Measurements from ENCODE around the gene ARL15. TPM values are rescaled to one million over a fixed set of nuclear protein-coding genes. Genes with fewer than 3 reads are reported as not detected.

Gene ARL15
- total RNA-seq, 4 donors from 2014 or later = 13.0 to 52.7 (median 17.1) TPM

- Histone ChIP-seq H3K27me3 (no peaks in the 10 kb centered on the region), H3K27ac (no peak overlapping the region), H3K4me3 (no peak overlapping the region), H3K4me1 (peaks cover 0 to 15% (median 2%) of the 10 kb centered on the region in 4 donors), H3K9me3 (no peaks in the 10 kb centered on the region), H3K36me3 (no peaks in the 10 kb centered on the region)
- 19 to 20% methylated on average over 6 of the region's 6 CpGs for WGBS, 2 donors
- peak; percentile 66 to 83 for DNase-seq (ENCODE audit: low spot score in 2 of 2)
- TF ChIP-seq CTCF (IDR thresholded peaks at IDR 0.05) = peak; percentile 74 to 92 (median 81)
- TF ChIP-seq EP300 (IDR thresholded peaks at IDR 0.05) = no peak
- no peak for TF ChIP-seq POLR2A (IDR thresholded peaks at IDR 0.05)
Measured at GRCh38 chr5:54229041-54229780, 81.2 kb downstream of the ARL15 start.

DNA sequence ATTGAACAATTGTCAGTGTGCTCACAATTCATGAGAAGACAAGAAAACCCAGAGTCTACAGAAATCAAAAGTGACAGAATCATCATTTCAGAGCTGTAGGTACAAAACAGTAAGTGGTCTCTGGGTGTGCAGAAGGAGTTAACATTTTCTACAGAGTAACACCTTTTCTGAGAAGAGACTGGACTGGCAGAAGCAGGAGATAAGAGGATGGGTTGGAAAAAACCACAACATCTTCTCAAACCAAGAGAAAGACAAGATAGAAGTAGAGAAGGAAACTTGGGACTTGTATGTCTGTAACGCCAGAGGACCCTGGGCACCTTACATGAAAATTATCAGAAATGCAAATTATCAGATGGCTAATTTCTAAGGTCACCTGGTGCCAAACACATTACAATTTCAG lies 82.6 kb downstream of the ARL15 start:
- 93% methylated on average over 1 of the region's 1 CpG for WGBS, 2 donors
- no peaks in the 10 kb centered on the region for H3K36me3 ChIP-seq
- H3K27ac ChIP-seq = no peak overlapping the region
- peaks cover 0 to 10% (median 2%) of the 10 kb centered on the region in 4 donors for H3K4me1 ChIP-seq
- H3K9me3 ChIP-seq = no peaks in the 10 kb centered on the region
- H3K4me3 ChIP-seq = no peak overlapping the region
- DNase-seq (ENCODE audit: low spot score in 2 of 2) = no peak
- H3K27me3 ChIP-seq = no peaks in the 10 kb centered on the region
- TF ChIP-seq CTCF (IDR thresholded peaks at IDR 0.05) (no peak), POLR2A (IDR thresholded peaks at IDR 0.05) (no peak), EP300 (IDR thresholded peaks at IDR 0.05) (no peak)

GRCh38 chr5:54227109-54227508 lies 83.3 kb downstream of the ARL15 start:
- 90 to 94% methylated on average over 3 of the region's 3 CpGs for WGBS, 2 donors
- DNase-seq (ENCODE audit: low spot score in 2 of 2) = no peak
- H3K27ac ChIP-seq = no peak overlapping the region
- no peaks in the 10 kb centered on the region for H3K9me3 ChIP-seq
- TF ChIP-seq EP300 (IDR thresholded peaks at IDR 0.05) (no peak), CTCF (IDR thresholded peaks at IDR 0.05) (no peak), POLR2A (IDR thresholded peaks at IDR 0.05) (no peak)
- H3K4me1 ChIP-seq = peaks cover 0 to 10% (median 2%) of the 10 kb centered on the region in 4 donors
- H3K4me3 ChIP-seq = no peak overlapping the region
- no peaks in the 10 kb centered on the region for H3K36me3 ChIP-seq
- H3K27me3 ChIP-seq = no peaks in the 10 kb centered on the region

GRCh38 chr5:54226215-54226614 lies 84.2 kb downstream of the ARL15 start:
- TF ChIP-seq EP300 (IDR thresholded peaks at IDR 0.05) (no peak), CTCF (IDR thresholded peaks at IDR 0.05) (no peak), POLR2A (IDR thresholded peaks at IDR 0.05) (no peak)
- Histone ChIP-seq H3K36me3 (no peaks in the 10 kb centered on the region), H3K4me1 (peaks cover 0 to 10% (median 2%) of the 10 kb centered on the region in 4 donors), H3K9me3 (no peaks in the 10 kb centered on the region), H3K27me3 (no peaks in the 10 kb centered on the region), H3K27ac (no peak overlapping the region), H3K4me3 (no peak overlapping the region)
- no peak for DNase-seq (ENCODE audit: low spot score in 2 of 2)
- 76 to 85% methylated on average over 5 of the region's 5 CpGs for WGBS, 2 donors

GRCh38 chr5:54224103-54224826 lies 86.1 kb downstream of the ARL15 start:
- no peaks in the 10 kb centered on the region for H3K9me3 ChIP-seq
- no peak for TF ChIP-seq POLR2A (IDR thresholded peaks at IDR 0.05)
- no peak overlapping the region for H3K27ac ChIP-seq
- DNase-seq (ENCODE audit: low spot score in 2 of 2) = no peak
- 91 to 92% methylated on average over 10 of the region's 10 CpGs for WGBS, 2 donors
- no peaks in the 10 kb centered on the region for H3K36me3 ChIP-seq
- H3K27me3 ChIP-seq = no peaks in the 10 kb centered on the region
- no peak overlapping the region for H3K4me3 ChIP-seq
- H3K4me1 ChIP-seq = peaks cover 0 to 6% (median 0%) of the 10 kb centered on the region in 4 donors
